SK-N-MC (cell line): ENCODE measurements around the gene LRRN2.

Experiments
- DNase-seq: peaks from one replicate; pipeline ENCODE4 v3.0.0-alpha.2; 2011; ENCODE audit warnings: low read depth, low spot score
- H3K27ac ChIP-seq: fragments of 200-600 bp; sonication (generic); 2 replicates; pipeline ENCODE4 v1.5.1; 2016; ENCODE audit warnings: mixed run types
- H3K36me3 ChIP-seq: fragments of 200-600 bp; sonication (generic); 2 replicates; pipeline ENCODE4 v1.6.1; 2017; ENCODE audit warnings: antibody characterized with exemption, low read length, mixed read lengths; ENCODE audit not compliant: insufficient read depth
- H3K4me3 ChIP-seq: fragments of 200-600 bp; sonication (generic); 2 replicates; pipeline ENCODE4 v1.5.1; 2016
- H3K9ac ChIP-seq: fragments of 200-600 bp; sonication (generic); 2 replicates; pipeline ENCODE4 v1.8.0; 2017; ENCODE audit warnings: mixed run types, mixed read lengths; ENCODE audit not compliant: insufficient read length
- H3K9me3 ChIP-seq: fragments of 200-600 bp; sonication (generic); 2 replicates; pipeline ENCODE4 v1.6.1; 2017; ENCODE audit warnings: low read depth, mild to moderate bottlenecking, antibody characterized with exemption, low read length, moderate library complexity, mixed read lengths
- EZH2 ChIP-seq: fragments of 200-600 bp; sonication (generic); IDR thresholded peaks from one replicate; pipeline ENCODE4 v1.6.1; 2017; ENCODE audit warnings: antibody characterized with exemption
- FOXP2 ChIP-seq: optimal IDR thresholded peaks from 2 replicates; pipeline ENCODE3; 2011; ENCODE audit warnings: mild to moderate bottlenecking, moderate library complexity; ENCODE audit not compliant: insufficient read depth; ENCODE audit errors: extremely low read length, control extremely low read depth
- POLR2AphosphoS5 ChIP-seq: IDR thresholded peaks from 2 replicates; pipeline ENCODE4 v1.6.1; 2012; ENCODE audit warnings: mild to moderate bottlenecking, low read depth, low read length, borderline replicate concordance

Gene LRRN2

GRCh38 chr1:204615881-204616280 lies 69.7 kb downstream of the LRRN2 start:
- H3K27ac ChIP-seq, result no peak overlapping the region
- TF ChIP-seq FOXP2, result no peak
- no peak for TF ChIP-seq POLR2AphosphoS5
- TF ChIP-seq EZH2, result no peak
- no peak for DNase-seq
- no peaks in the 10 kb centered on the region for H3K36me3 ChIP-seq
- H3K9ac ChIP-seq, result no peak overlapping the region
- H3K4me3 ChIP-seq, result no peak overlapping the region
- no peaks in the 10 kb centered on the region for H3K9me3 ChIP-seq

GRCh38 chr1:204613636-204614035 lies 71.9 kb downstream of the LRRN2 start:
- H3K4me3 ChIP-seq, result no peak overlapping the region
- TF ChIP-seq POLR2AphosphoS5 (no peak), FOXP2 (no peak), EZH2 (no peak)
- no peak overlapping the region for H3K27ac ChIP-seq
- DNase-seq, result no peak
- H3K36me3 ChIP-seq, result no peaks in the 10 kb centered on the region
- H3K9me3 ChIP-seq, result no peaks in the 10 kb centered on the region
- H3K9ac ChIP-seq, result no peak overlapping the region

GRCh38 chr1:204612326-204612725 lies 73.2 kb downstream of the LRRN2 start:
- H3K36me3 ChIP-seq, result no peaks in the 10 kb centered on the region
- TF ChIP-seq FOXP2 (no peak), EZH2 (no peak), POLR2AphosphoS5 (no peak)
- DNase-seq, result no peak
- H3K9me3 ChIP-seq, result no peaks in the 10 kb centered on the region
- no peak overlapping the region for H3K4me3 ChIP-seq
- H3K27ac ChIP-seq, result no peak overlapping the region
- H3K9ac ChIP-seq, result no peak overlapping the region

- H3K4me3 ChIP-seq, result no peak overlapping the region
- TF ChIP-seq POLR2AphosphoS5, result no peak
- no peak for DNase-seq
Measured at GRCh38 chr1:204611036-204611435, 74.5 kb downstream of the LRRN2 start.

GRCh38 chr1:204607910-204608309 lies 77.6 kb downstream of the LRRN2 start:
- Histone ChIP-seq H3K36me3 (no peaks in the 10 kb centered on the region), H3K9me3 (no peaks in the 10 kb centered on the region), H3K27ac (no peak overlapping the region), H3K4me3 (no peak overlapping the region), H3K9ac (no peak overlapping the region)
- TF ChIP-seq FOXP2, result no peak
- no peak for TF ChIP-seq POLR2AphosphoS5
- DNase-seq, result no peak

More at GRCh38 chr1:204611036-204611435, 74.5 kb downstream of the LRRN2 start:
- Histone ChIP-seq H3K9me3 (no peaks in the 10 kb centered on the region), H3K9ac (no peak overlapping the region), H3K27ac (no peak overlapping the region), H3K36me3 (no peaks in the 10 kb centered on the region)

- Histone ChIP-seq H3K36me3 (no peaks in the 10 kb centered on the region), H3K9me3 (no peaks in the 10 kb centered on the region), H3K27ac (no peak overlapping the region), H3K9ac (no peak overlapping the region), H3K4me3 (no peak overlapping the region)
- no peak for DNase-seq
- TF ChIP-seq FOXP2 (no peak), EZH2 (no peak), POLR2AphosphoS5 (no peak)
Measured at GRCh38 chr1:204605791-204606190, 79.7 kb downstream of the LRRN2 start.

- no peak for DNase-seq
- no peak overlapping the region for H3K4me3 ChIP-seq
- H3K36me3 ChIP-seq, result no peaks in the 10 kb centered on the region
- TF ChIP-seq POLR2AphosphoS5 (no peak), FOXP2 (no peak)
- H3K9me3 ChIP-seq, result no peaks in the 10 kb centered on the region
- no peak overlapping the region for H3K27ac ChIP-seq
- no peak overlapping the region for H3K9ac ChIP-seq
Measured at GRCh38 chr1:204602871-204603542, 82.5 kb downstream of the LRRN2 start.

GRCh38 chr1:204602111-204602579 lies 83.4 kb downstream of the LRRN2 start:
- DNase-seq, result no peak
- Histone ChIP-seq H3K9ac (no peak overlapping the region), H3K9me3 (no peaks in the 10 kb centered on the region), H3K4me3 (no peak overlapping the region), H3K36me3 (no peaks in the 10 kb centered on the region), H3K27ac (no peak overlapping the region)
- TF ChIP-seq EZH2, result no peak

- Histone ChIP-seq H3K36me3 (no peaks in the 10 kb centered on the region), H3K4me3 (no peak overlapping the region), H3K9ac (no peak overlapping the region), H3K9me3 (no peaks in the 10 kb centered on the region), H3K27ac (no peak overlapping the region)
- TF ChIP-seq POLR2AphosphoS5 (no peak), EZH2 (no peak), FOXP2 (no peak)
- DNase-seq, result no peak
Measured at GRCh38 chr1:204600968-204601367, 84.6 kb downstream of the LRRN2 start.
